PC-9 (cell line): Measurements from ENCODE around the gene ASB13.

Experiments used
- EZH2 ChIP-seq: fragments of 200-600 bp; sonication (generic); IDR thresholded peaks from 2 replicates; pipeline ENCODE4 v1.8.0; 2017; ENCODE audit warnings: antibody characterized with exemption, low read depth
- TF ChIP-seq, protein P1 (sequence below): fragments of 200-600 bp; sonication (generic); conservative IDR thresholded peaks from 2 replicates; pipeline ENCODE4 v1.6.1; 2017; ENCODE audit warnings: mixed run types, antibody characterized with exemption, mild to moderate bottlenecking, moderate library complexity

GRCh38 chr10:5691786-5692185 is 25.4 kb upstream of the ASB13 start:
- TF ChIP-seq, protein P1, sequence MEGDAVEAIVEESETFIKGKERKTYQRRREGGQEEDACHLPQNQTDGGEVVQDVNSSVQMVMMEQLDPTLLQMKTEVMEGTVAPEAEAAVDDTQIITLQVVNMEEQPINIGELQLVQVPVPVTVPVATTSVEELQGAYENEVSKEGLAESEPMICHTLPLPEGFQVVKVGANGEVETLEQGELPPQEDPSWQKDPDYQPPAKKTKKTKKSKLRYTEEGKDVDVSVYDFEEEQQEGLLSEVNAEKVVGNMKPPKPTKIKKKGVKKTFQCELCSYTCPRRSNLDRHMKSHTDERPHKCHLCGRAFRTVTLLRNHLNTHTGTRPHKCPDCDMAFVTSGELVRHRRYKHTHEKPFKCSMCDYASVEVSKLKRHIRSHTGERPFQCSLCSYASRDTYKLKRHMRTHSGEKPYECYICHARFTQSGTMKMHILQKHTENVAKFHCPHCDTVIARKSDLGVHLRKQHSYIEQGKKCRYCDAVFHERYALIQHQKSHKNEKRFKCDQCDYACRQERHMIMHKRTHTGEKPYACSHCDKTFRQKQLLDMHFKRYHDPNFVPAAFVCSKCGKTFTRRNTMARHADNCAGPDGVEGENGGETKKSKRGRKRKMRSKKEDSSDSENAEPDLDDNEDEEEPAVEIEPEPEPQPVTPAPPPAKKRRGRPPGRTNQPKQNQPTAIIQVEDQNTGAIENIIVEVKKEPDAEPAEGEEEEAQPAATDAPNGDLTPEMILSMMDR = no peak
- no peak for TF ChIP-seq EZH2
